Fibroblast of skin of right quadriceps (primary cell): Measurements from ENCODE around the gene CRYBG3.

ENCODE experiments used
- DNase-seq: peaks from one replicate; pipeline ENCODE4 v3.0.0-alpha.2; 2013

The CRYBG3 gene

DNA sequence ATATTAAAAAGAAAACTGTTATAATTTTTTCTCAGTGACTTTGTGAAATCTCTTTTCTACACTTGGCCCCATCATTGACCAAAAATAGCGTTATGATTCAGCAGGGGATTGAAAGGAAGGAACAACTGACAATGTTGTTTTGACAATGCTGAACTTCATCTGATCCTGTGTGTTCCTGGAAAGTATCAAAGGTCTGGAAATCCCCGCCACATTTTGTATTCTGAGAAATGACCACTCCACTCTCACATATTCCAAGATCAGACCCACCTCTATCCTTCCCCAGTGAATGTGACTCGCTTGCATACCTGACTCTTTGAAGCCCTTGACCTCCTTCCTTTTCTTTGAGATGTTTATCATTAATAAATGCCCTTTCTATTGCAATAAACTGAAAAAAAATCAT lies 160.1 kb downstream of the CRYBG3 start:
- DNase-seq: no peak

DNA sequence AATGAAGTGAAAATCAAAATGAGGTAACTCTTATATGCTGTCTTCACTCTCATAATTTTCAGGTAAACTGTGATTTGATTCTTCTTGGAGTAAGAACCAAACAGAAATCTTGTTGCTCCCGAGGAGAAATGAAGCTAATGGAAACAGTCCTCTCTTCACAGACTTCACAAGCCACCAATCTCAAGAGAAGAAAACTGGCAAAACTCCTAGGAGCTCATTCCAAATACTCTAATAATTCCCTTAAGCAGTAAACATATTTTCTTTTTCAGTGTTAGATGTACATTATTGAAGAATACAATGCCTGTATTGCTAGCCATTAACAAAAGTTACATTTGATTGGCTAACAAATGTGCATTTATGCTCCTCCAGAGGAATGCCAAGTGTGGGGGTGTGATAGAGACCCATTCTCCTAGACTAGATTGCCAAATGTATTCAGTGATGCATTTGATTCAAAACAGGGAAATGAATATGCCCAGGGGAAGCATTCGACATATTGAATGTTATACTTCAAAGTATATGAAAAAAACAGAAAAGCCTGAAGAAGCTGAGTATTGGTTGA lies 162.2 kb downstream of the CRYBG3 start:
- no peak for DNase-seq

DNA sequence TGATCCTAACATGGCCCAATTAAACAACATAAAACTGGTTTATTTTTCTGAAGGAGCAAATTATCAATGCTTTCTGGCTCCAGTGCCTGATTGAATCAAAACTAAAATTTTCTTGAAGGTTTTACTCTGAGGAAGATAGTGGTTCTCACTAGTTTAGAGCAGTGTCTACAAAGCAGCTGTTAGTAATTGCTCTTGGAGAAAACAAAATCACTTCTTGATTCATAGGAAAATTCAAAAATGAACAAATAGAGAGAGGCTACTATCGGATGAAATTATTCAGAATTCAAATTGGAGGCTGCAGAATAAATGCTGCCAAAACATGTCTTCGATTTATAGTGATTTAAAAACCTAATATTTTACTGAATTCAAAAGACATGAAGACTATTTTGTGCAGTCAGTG lies 165.5 kb downstream of the CRYBG3 start:
- no peak for DNase-seq

DNA sequence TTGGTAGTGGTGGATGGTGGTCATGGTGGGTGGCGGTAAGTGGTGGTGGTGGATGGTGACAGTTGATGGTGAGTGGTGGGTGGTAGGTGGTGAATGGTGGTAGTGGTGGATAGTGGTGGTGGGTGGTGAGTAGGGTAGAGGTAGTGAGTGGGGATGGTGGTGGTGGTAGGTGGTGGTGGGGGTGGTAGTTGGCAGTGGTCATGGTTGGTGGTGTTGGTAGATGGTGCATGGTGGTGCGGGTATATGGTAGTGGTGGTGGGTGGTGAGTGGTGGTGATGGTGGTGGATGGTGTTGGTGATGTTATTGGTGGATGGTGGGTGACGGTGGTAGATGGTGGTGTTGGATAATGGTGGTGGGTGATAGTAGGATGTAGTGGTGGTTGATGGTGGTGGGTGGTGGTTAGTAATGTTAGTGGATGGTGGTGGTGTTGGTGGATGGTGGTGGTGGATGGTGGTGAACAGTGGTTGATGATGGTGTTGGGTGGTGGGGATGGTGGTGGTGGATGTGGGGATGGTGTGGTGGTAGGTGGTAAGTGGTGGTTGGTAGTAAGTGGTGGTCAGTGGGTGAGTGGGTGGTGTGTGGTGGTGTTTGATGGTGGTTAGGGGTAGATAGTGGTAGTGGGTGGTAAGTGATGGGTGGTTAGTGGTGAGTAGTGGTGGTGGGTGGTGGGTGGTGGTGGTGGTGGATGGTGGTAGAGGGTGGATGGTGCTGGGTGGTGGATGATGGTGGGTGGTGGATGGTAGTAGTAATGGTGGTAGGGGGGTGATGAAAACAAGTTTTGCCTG lies 167.2 kb downstream of the CRYBG3 start:
- no peak for DNase-seq

DNA sequence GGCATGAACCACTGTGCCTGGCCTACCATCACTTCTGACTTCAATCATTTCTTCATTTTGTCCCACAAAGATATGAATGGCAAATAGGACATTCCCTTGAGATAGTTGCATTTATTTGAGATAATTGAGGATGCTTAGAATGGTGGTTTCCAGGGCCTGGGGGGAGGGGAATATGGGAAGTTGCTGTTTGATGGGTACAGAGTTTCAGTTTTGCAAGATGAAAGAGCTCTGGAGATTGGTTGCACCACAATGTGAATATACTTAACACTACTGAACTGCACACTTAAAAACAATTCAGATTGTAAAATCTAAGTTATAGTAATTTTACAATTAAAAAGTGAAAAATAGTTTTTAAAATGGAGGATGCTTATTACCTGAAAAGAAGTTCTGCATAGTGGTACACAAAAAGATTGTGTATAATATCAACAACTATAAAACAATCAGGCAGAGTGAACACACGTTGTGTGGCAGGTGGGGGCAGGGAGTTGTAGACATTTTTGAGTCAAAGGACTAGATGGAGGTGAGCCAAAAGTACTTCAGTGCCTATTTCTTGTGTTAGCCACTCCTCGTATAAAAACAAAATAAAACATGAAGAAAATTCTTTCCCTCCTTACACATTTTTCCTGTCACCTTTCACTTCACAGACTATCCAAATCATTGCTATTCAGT lies 168.9 kb downstream of the CRYBG3 start:
- no peak for DNase-seq

DNA sequence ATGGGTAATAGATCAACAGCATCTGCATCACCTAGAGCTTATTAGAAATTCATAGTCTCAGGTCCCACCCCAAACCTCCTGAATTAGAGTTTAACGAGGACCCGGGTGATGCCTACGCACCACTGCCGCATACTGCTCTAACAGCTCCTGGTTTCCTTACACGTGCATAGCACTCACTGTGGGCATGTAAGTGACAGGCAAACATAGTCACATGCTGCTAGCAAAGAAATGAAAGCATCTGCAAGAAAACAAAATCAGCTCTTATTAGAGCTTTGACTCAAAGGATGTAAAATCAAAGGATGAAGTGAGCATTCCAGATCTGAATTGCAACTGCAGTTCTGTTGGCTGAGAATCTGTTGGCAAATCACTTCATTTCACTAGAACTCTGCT lies 169.5 kb downstream of the CRYBG3 start:
- no peak for DNase-seq

DNA sequence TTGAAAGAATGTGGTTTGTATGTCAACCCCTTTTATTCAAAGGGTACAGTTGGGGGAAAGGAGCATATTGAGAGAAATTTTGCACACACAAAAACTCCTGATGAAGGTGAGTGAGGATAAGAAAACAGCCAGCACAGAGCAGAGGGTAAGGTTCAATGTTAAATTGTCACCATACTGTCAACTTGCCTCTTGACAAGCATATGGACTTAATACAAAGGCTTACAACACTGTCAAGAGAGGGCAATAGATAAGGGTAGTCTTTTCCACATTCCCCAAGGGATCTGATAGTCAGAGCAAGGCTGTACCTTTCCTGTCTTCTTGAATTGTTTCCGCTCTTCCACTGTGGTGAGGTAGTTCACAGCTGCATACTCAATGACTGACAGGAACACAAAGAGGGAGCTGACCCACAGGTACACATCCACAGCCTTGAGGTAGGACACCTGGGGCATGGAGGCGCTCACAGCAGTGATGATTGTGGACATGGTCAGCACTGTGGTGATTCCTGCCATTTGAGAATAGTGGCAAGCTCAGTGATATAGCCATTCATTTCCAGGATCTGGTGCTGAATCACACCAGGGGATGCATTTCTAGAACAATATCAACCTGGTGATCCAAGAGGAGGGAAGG lies 170.8 kb downstream of the CRYBG3 start:
- no peak for DNase-seq

DNA sequence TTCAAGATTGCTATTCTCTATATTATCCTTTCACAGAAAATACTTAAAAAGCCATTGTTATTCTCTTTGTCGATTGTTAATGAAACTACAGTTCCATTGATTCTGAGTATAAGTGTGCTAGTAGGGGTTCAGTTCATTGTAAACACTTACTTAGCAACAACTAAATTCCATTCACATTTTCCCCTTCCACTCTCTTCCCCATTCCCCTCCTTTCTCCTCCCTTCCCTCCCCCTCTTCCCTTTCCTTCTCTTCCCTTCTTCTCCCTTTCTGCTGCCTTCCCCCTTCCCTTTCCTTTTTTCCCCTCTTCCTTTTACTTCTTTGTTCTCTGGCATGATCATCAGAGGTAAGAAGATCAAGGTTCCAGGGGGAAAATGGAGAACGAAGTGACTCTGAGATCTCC lies 171.7 kb downstream of the CRYBG3 start:
- no peak for DNase-seq

DNA sequence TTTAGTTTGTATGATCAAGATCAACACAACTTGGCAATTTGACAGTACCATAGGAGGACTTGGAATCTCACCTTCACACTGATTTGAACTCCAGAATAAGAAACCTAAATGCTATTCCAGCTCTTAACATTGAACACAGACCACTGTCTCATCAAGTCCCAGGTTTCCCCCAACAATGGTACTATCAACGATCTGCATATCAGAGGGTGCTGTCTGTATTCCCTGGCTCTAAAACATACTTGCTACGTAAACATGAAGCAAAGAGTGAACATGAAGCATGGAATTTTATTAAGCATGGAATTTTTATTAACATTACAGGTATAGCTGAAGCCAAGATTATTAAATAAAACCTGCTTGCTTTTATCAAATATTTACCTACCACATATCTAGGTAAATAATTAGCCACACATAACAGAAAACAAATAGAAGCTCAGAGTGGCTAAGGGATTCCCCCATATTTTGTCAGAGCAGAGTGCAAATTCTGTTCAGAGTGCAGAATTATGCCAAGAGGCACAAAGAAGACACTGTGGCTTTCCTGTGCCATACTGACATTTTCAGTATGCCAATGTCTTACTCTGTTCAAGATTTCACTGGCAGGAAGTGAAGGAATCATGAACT lies 172.6 kb downstream of the CRYBG3 start:
- DNase-seq: no peak
